ENCODE measurements around the gene RGS19. TPM values are rescaled to one million over a fixed set of nuclear protein-coding genes. Genes with fewer than 3 reads are reported as not detected.

The RGS19 gene
- polyA plus RNA-seq, 1 of the 3 experiments (the other 2 are of a cell fraction): 20.5 TPM

DNA sequence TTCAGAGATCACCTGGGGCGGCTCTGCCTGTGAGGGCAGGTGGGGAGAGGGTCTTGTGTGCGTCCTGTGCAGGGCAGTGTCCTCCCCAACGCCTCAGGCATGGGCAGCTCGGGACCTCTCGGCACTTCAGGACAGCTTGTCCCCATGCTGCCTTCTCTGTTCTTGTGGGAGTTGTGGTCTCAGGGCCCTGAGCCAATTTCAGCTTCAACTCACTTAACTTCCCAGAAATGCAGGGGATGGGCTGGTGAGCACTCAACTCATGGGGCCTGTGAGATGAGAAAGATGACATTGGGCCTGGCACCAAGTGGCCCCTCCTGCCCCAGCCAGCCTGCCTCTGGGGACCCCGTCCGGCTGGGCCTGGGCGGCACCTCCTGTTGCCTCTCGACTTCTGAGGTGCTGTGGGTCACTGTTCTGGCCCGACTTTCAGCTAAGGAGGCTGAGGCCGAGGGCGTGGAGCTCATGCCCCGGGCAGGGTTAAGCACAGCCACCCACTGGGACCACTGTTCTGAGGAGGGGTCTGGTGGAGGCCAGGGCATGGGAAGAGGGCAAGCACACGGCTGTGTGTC lies 6.7 kb downstream of the RGS19 start:
- no peaks in the 10 kb centered on the region for H3K27me3 ChIP-seq (ENCODE audit: insufficient read depth)
- peaks cover 0 to 4% of the 10 kb centered on the region in 2 experiments; a peak in 1 of 4 replicates for H3K4me1 ChIP-seq (ENCODE audit: control insufficient read depth in 1 of 2, insufficient read depth in 2 of 2, low read depth in 1 of 2, low read length in 1 of 2)
- no peaks in the 10 kb centered on the region for H3F3A ChIP-seq (replicated peaks; ENCODE audit: insufficient read depth)
- H3K4me3 ChIP-seq (ENCODE audit: low read depth in 2 of 2, low read length in 1 of 2): no peak overlapping the region
- H3K27ac ChIP-seq (ENCODE audit: low read depth in 2 of 2, low read length in 1 of 2): no peak overlapping the region
- H3K9me2 ChIP-seq: no peaks in the 10 kb centered on the region
- WGBS (ENCODE audit: low lambda C conversion rate): 85% methylated on average over 5 of the region's 14 CpGs
- no peak overlapping the region for H3K9ac ChIP-seq
- no peaks in the 10 kb centered on the region for H3K9me3 ChIP-seq
- TF ChIP-seq RXRA (IDR thresholded peaks at IDR 0.05; ENCODE audit: borderline replicate concordance, low read depth): no peak
- TF ChIP-seq FOXJ3 (CRISPR knock-in tag; IDR thresholded peaks at IDR 0.05): no peak
- no peak for TF ChIP-seq POLR2AphosphoS5 (IDR thresholded peaks at IDR 0.05; ENCODE audit: low read depth, low read length)
- no peak for TF ChIP-seq RCOR1 (IDR thresholded peaks at IDR 0.05; ENCODE audit: low read length)
- TF ChIP-seq, protein P1, sequence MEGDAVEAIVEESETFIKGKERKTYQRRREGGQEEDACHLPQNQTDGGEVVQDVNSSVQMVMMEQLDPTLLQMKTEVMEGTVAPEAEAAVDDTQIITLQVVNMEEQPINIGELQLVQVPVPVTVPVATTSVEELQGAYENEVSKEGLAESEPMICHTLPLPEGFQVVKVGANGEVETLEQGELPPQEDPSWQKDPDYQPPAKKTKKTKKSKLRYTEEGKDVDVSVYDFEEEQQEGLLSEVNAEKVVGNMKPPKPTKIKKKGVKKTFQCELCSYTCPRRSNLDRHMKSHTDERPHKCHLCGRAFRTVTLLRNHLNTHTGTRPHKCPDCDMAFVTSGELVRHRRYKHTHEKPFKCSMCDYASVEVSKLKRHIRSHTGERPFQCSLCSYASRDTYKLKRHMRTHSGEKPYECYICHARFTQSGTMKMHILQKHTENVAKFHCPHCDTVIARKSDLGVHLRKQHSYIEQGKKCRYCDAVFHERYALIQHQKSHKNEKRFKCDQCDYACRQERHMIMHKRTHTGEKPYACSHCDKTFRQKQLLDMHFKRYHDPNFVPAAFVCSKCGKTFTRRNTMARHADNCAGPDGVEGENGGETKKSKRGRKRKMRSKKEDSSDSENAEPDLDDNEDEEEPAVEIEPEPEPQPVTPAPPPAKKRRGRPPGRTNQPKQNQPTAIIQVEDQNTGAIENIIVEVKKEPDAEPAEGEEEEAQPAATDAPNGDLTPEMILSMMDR (IDR thresholded peaks at IDR 0.05): no peak
- no peak for TF ChIP-seq RAD21 (IDR thresholded peaks at IDR 0.05; ENCODE audit: low read length)
- TF ChIP-seq EZH2phosphoT487 (IDR thresholded peaks at IDR 0.05; ENCODE audit: borderline replicate concordance, low read depth): no peak
- no peak for TF ChIP-seq GATA2 (CRISPR knock-in tag; IDR thresholded peaks at IDR 0.05)
- TF ChIP-seq JUND (IDR thresholded peaks at IDR 0.05): no peak
- TF ChIP-seq, protein P2, sequence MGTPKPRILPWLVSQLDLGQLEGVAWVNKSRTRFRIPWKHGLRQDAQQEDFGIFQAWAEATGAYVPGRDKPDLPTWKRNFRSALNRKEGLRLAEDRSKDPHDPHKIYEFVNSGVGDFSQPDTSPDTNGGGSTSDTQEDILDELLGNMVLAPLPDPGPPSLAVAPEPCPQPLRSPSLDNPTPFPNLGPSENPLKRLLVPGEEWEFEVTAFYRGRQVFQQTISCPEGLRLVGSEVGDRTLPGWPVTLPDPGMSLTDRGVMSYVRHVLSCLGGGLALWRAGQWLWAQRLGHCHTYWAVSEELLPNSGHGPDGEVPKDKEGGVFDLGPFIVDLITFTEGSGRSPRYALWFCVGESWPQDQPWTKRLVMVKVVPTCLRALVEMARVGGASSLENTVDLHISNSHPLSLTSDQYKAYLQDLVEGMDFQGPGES (IDR thresholded peaks at IDR 0.05; ENCODE audit: low read depth, low read length): no peak
- TF ChIP-seq YY1 (IDR thresholded peaks at IDR 0.05; ENCODE audit: low read depth): no peak
- TF ChIP-seq, protein P3, sequence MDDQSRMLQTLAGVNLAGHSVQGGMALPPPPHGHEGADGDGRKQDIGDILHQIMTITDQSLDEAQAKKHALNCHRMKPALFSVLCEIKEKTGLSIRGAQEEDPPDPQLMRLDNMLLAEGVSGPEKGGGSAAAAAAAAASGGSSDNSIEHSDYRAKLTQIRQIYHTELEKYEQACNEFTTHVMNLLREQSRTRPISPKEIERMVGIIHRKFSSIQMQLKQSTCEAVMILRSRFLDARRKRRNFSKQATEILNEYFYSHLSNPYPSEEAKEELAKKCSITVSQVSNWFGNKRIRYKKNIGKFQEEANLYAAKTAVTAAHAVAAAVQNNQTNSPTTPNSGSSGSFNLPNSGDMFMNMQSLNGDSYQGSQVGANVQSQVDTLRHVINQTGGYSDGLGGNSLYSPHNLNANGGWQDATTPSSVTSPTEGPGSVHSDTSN (IDR thresholded peaks at IDR 0.05): no peak
- TF ChIP-seq TAF1 (IDR thresholded peaks at IDR 0.05; ENCODE audit: borderline replicate concordance, low read depth, low read length): no peak
- TF ChIP-seq FOXM1 (IDR thresholded peaks at IDR 0.05; ENCODE audit: low read depth): no peak
- TF ChIP-seq TCF12 (IDR thresholded peaks at IDR 0.05): no peak
- TF ChIP-seq NRF1 (IDR thresholded peaks at IDR 0.05; ENCODE audit: low read depth, low read length): no peak
- no peak for TF ChIP-seq EP300 (IDR thresholded peaks at IDR 0.05; ENCODE audit: borderline replicate concordance in 1 of 2, low read depth in 1 of 2, low read length in 1 of 2)
- TF ChIP-seq MXI1 (IDR thresholded peaks at IDR 0.05; ENCODE audit: low read depth, low read length): no peak
- H2AFZ ChIP-seq (ENCODE audit: low read depth): no peak overlapping the region
- CTCF ChIA-PET: interaction anchor here (0.8 to 2.9 kb wide), 3 partner anchors 10 to 48 kb away, joined by 4 to 10 read pairs (median 4); partner anchors contain the start of gene TCEA2
- H3K4me2 ChIP-seq: no peak overlapping the region
- H3K79me2 ChIP-seq (ENCODE audit: insufficient read depth): no peaks in the 10 kb centered on the region
- POLR2A ChIA-PET: no interaction called here
- no peaks in the 10 kb centered on the region for H4K20me1 ChIP-seq (ENCODE audit: insufficient read depth)
- DNase-seq: no peak
- H3K36me3 ChIP-seq (replicated peaks in 1 of 2; ENCODE audit: control insufficient read depth in 1 of 2, insufficient read depth in 2 of 2, low read length in 1 of 2): peaks cover 0 to 17% of the 10 kb centered on the region in 2 experiments

Measured in SK-N-SH (cell line).